Testis (tissue), 2 donors: Measurements from ENCODE around the gene ALDH1A2.

Source experiments
- CTCF ChIP-seq, 3 experiments: fragments of 450-650 bp in 2 of 3; fragments of 200-600 bp in 1 of 3; sonication (generic) in 1 of 3; IDR thresholded peaks; one replicate each; pipeline ENCODE4 v1.5.1; 2016 to 2019; ENCODE audit warnings: antibody characterized with exemption in 3 of 3, mild to moderate bottlenecking in 2 of 3, moderate library complexity in 1 of 3
- POLR2A ChIP-seq: fragments of 450-650 bp; IDR thresholded peaks from one replicate; pipeline ENCODE4 v1.6.1; 2017; ENCODE audit warnings: antibody characterized with exemption, mild to moderate bottlenecking, moderate library complexity

DNA sequence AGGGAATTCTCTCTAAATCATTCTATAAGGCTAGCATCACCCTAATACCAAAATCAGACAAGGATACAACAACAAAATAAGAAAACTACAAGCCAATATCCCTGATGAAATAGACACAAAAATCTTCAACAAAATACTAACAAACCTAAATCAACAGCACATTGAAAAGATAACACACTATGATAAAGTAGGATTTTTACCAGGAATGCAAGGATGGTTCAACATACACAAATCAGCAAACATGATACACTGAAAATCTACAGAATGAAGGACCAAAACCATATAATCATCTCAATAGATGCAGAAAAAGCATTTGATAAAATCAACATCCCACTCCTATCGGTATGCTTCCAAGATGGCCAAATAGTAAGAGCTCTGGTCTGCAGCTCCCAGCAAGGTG, 39.5 kb downstream of the ALDH1A2 start:
- TF ChIP-seq CTCF (IDR thresholded peaks at IDR 0.05), result no peak
- TF ChIP-seq POLR2A, result no peak
